Skeletal muscle satellite cell (primary cell): ENCODE data around the gene SPATA6L.
A peak's percentile ranks its signal among the peaks of the same experiment; 100 is the strongest.
"Not testable (repeated sequence)": the region's sequence is repeated elsewhere in the genome, so short reads cannot be mapped to it uniquely, and the experiment has no call there.

Experiments used
- H3K27me3 ChIP-seq: 2 replicates; pipeline ENCODE4 v1.7.0; 2013; ENCODE audit warnings: low read length; ENCODE audit not compliant: control insufficient read depth, insufficient read depth
- H3K36me3 ChIP-seq: 2 replicates; pipeline ENCODE4 v1.7.0; 2013; ENCODE audit warnings: mild to moderate bottlenecking, control low read depth, low read length; ENCODE audit not compliant: insufficient read depth
- H3K4me1 ChIP-seq: 2 replicates; pipeline ENCODE4 v1.7.0; 2013; ENCODE audit warnings: low read length; ENCODE audit not compliant: control insufficient read depth, insufficient read depth
- H3K4me2 ChIP-seq: 2 replicates; pipeline ENCODE4 v1.7.0; 2013; ENCODE audit warnings: mild to moderate bottlenecking, low read length
- H3K4me3 ChIP-seq: 2 replicates; pipeline ENCODE4 v1.7.0; 2013; ENCODE audit warnings: low read length
- H3K9ac ChIP-seq: 2 replicates; pipeline ENCODE4 v1.7.0; 2013; ENCODE audit warnings: mild to moderate bottlenecking, low read depth, low read length, moderate library complexity
- H3K9me3 ChIP-seq: replicated peaks from 2 replicates; pipeline ENCODE4 v1.7.0; 2013; ENCODE audit warnings: mild to moderate bottlenecking, control low read depth, low read length

Gene SPATA6L

DNA sequence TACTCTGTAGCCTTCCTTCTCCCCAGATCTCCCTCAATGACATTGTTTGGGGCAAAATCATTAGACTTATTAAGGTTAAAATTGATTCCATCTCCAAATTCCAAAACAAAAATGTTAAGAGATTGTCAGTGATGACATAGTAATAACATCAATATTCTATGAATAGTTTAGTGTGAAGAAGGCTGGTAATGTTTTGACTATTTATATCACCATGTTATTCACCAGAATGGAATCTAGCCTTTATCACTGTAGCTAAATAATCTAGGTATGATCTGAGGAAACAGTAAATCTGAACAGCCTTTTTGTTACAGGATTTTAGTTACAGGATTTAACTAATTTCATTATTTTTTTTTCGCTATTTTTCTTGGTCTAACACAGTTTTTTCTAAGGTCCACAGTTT is 5.1 kb downstream of the SPATA6L start:
- Histone ChIP-seq H3K9ac (peak overlapping the region; percentile 90), H3K4me2 (peak overlapping the region; percentile 86), H3K36me3 (no peaks in the 10 kb centered on the region), H3K9me3 (no peaks in the 10 kb centered on the region), H3K4me3 (no peak overlapping the region), H3K4me1 (peaks cover 32% of the 10 kb centered on the region), H3K27me3 (no peaks in the 10 kb centered on the region)

DNA sequence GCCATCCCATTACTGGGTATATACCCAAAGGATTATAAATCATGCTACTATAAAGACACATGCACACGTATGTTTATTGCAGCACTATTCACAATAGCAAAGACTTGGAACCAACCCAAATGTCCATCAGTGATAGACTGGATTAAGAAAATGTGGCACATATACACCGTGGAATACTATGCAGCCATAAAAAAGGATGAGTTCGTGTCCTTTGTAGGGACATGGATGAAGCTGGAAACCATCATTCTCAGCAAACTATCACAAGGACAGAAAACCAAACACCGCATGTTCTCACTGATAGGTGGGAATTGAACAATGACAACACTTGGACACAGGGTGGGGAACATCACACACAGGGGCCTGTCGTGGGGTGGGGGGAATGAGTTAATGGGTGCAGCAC is 5.6 kb downstream of the SPATA6L start:
- H3K4me2 ChIP-seq, H3K36me3 ChIP-seq, H3K27me3 ChIP-seq, H3K4me3 ChIP-seq, H3K9me3 ChIP-seq, H3K9ac ChIP-seq: not testable (repeated sequence)
- peaks cover 27% of the 10 kb centered on the region for H3K4me1 ChIP-seq

DNA sequence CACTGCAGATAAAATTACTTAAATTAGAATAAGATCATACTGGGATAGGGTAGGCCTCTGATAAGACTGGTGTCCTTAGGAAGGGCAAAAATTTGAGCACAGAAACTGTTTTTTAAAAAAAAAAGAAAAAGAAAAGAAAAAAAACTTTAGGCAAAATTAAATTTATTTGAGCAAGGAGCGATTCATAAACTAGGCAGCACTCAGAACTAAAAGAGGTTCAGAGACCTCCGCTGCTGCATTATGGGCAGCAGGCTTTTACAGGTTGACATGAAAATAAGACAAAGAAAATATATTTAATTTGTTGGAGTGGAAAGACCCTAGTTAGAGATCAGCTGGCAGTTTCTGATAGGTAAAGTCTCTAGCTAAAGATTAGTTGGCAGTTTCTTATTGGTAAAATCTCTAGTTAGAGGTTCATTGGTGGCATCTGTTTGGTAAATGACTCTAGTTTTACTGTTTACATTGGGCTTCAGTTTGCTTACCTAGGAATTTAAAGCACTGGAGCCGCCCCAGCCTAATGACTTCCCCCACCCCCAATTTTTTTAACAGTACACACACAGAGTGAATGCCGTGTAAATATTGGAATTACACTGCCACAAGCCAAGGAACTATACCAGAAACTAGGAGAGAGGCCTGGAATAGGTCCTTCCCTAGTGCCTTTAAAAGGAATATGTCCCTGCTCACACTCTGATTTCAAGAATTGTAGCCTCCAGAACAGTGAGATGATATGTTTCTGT is 8.7 kb downstream of the SPATA6L start:
- H3K27me3 ChIP-seq = no peaks in the 10 kb centered on the region
- no peak overlapping the region for H3K4me2 ChIP-seq
- no peaks in the 10 kb centered on the region for H3K9me3 ChIP-seq
- peaks cover 11% of the 10 kb centered on the region for H3K4me1 ChIP-seq
- H3K9ac ChIP-seq = no peak overlapping the region
- no peaks in the 10 kb centered on the region for H3K36me3 ChIP-seq
- H3K4me3 ChIP-seq = no peak overlapping the region

- no peak overlapping the region for H3K9ac ChIP-seq
- no peaks in the 10 kb centered on the region for H3K36me3 ChIP-seq
- H3K4me3 ChIP-seq = no peak overlapping the region
- H3K9me3 ChIP-seq = no peaks in the 10 kb centered on the region
- H3K27me3 ChIP-seq = no peaks in the 10 kb centered on the region
- H3K4me1 ChIP-seq = peaks cover 7% of the 10 kb centered on the region
- H3K4me2 ChIP-seq = no peak overlapping the region
Observed at GRCh38 chr9:4656621-4657020, 9.7 kb downstream of the SPATA6L start.

DNA sequence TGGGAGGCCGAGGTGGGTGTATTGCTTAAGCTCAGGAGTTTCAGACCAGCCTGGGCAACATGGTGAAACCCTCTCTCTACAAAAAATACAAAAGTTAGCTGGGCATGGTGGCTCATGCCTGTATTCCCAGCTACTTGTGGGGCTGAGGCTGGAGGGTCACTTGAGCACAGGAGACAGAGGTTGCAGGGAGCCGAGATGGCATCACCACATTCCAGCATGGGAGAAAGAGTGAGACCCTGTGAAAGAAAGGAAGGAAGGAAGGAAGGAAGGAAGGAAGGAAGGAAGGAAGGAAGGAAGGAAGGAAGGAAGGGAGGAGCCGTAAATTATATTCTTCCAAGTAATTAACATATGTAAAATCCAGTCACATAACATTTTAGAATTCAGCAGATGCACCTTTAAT is 10.1 kb downstream of the SPATA6L start:
- not testable (repeated sequence) for H3K36me3 ChIP-seq, H3K9me3 ChIP-seq, H3K27me3 ChIP-seq, H3K9ac ChIP-seq, H3K4me3 ChIP-seq, H3K4me2 ChIP-seq, H3K4me1 ChIP-seq

DNA sequence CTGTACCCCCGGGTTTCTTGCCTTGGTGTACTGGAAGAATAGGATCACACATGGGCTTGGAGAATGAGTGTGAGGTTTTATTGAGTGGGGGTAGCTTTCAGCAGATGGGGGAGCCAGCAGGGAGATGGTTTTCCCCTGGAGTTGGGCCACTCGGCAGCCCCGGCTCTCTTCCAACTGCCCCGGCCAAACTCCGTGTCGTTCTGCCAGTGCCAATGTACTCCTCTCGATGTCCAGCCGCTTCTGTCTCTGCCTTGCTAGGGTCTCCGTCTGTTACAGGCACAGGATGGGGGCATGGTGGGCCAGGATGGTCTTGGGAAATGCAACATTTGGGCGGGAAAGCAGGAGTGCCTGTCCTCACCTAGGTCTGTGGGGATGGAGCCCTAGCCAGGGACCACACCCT is 11.7 kb downstream of the SPATA6L start:
- Histone ChIP-seq H3K9ac (no peak overlapping the region), H3K27me3 (no peaks in the 10 kb centered on the region), H3K4me1 (no peaks in the 10 kb centered on the region), H3K9me3 (no peaks in the 10 kb centered on the region), H3K4me3 (no peak overlapping the region), H3K36me3 (no peaks in the 10 kb centered on the region), H3K4me2 (no peak overlapping the region)

DNA sequence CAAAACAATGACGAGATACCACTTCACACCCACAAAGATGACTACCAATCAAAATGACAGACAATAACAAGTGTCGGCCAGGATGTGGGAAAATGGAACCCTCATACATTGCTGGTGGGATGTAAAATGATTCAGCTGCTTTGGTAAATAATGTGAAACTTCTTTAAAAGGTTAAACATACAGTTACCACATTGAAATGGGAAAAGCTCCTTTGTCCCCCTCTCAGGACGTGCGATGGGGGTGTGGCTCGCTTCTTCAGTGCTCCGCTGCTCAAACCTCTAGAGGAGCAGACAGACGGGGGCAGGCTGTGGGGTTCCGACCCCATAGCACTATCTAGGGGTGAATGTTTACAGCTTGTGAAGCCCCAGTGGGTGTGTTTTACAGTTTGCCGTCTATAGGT is 12.2 kb downstream of the SPATA6L start:
- no peak overlapping the region for H3K9ac ChIP-seq
- H3K9me3 ChIP-seq = no peaks in the 10 kb centered on the region
- H3K4me3 ChIP-seq = no peak overlapping the region
- no peaks in the 10 kb centered on the region for H3K36me3 ChIP-seq
- no peak overlapping the region for H3K4me2 ChIP-seq
- H3K27me3 ChIP-seq = no peaks in the 10 kb centered on the region
- H3K4me1 ChIP-seq = no peaks in the 10 kb centered on the region

- H3K36me3 ChIP-seq = no peaks in the 10 kb centered on the region
- no peaks in the 10 kb centered on the region for H3K27me3 ChIP-seq
- no peak overlapping the region for H3K4me3 ChIP-seq
- H3K9ac ChIP-seq = no peak overlapping the region
- no peaks in the 10 kb centered on the region for H3K9me3 ChIP-seq
- no peak overlapping the region for H3K4me2 ChIP-seq
- H3K4me1 ChIP-seq = no peaks in the 10 kb centered on the region
Observed at GRCh38 chr9:4642351-4642750, 23.9 kb downstream of the SPATA6L start.

DNA sequence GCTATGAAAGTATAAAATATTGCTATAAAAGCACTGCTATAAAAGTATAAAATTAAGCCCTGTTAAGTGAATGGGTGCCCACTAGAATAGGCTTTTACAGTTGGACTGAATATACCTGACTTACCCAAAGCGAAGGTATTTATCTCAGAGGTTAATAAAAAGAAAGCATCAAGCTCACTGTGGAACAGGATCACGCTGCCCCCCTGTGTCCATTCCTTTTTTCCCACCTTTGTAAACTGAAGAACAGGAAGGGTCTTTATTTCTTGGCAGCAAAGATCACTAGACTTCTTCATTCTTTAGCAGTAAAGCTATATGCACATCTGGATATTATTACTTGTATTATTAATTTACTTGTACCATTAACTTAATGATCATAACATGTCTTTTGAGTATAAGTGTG is 26.3 kb downstream of the SPATA6L start:
- no peaks in the 10 kb centered on the region for H3K27me3 ChIP-seq
- no peaks in the 10 kb centered on the region for H3K4me1 ChIP-seq
- H3K9me3 ChIP-seq = no peaks in the 10 kb centered on the region
- H3K9ac ChIP-seq = no peak overlapping the region
- H3K4me2 ChIP-seq = no peak overlapping the region
- H3K36me3 ChIP-seq = no peaks in the 10 kb centered on the region
- H3K4me3 ChIP-seq = no peak overlapping the region

DNA sequence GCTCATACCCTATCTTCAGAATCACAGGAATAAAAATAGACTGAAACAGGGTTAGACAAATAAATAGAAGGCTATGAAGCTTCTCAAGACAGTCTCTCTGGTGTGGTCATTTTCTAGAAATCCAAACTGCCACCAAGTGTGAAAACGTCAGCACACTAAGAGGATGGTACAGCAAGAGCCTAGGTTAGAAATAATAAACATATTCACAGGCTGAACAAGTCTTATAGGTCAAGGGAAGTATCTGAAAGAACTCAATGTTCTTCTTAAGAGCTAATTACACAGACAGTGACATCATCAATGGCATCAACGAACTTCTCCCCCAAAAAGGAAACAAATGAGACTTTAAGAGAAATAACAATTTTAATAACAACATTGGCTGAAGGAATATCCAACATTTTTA is 26.9 kb downstream of the SPATA6L start:
- no peak overlapping the region for H3K9ac ChIP-seq
- no peaks in the 10 kb centered on the region for H3K27me3 ChIP-seq
- no peak overlapping the region for H3K4me2 ChIP-seq
- no peaks in the 10 kb centered on the region for H3K36me3 ChIP-seq
- no peaks in the 10 kb centered on the region for H3K4me1 ChIP-seq
- no peaks in the 10 kb centered on the region for H3K9me3 ChIP-seq
- H3K4me3 ChIP-seq = no peak overlapping the region

DNA sequence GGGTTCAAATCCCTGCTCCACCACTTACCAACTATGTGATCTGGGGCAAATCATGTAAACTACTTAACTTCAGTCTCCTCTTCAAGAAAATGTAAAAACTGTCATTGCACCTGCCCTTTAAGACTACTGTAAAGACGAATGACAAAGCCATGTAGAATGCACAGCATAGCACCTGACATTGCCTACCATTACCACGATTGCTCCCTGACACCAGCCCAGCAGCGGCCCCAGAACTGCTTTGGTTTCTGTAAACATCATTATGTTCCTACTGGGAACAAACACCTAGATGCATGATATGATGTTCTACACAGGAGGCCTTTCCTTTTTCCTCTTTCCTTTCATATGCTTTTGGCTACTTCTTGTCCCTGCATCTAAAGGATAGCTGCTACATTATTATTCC is 27.3 kb downstream of the SPATA6L start:
- Histone ChIP-seq H3K9ac (no peak overlapping the region), H3K9me3 (no peaks in the 10 kb centered on the region), H3K4me3 (no peak overlapping the region), H3K27me3 (no peaks in the 10 kb centered on the region), H3K36me3 (no peaks in the 10 kb centered on the region), H3K4me1 (no peaks in the 10 kb centered on the region), H3K4me2 (no peak overlapping the region)

GRCh38 chr9:4630836-4631235 is 35.4 kb downstream of the SPATA6L start:
- no peaks in the 10 kb centered on the region for H3K27me3 ChIP-seq
- H3K4me3 ChIP-seq = no peak overlapping the region
- H3K4me1 ChIP-seq = no peaks in the 10 kb centered on the region
- H3K36me3 ChIP-seq = no peaks in the 10 kb centered on the region
- no peak overlapping the region for H3K9ac ChIP-seq
- no peaks in the 10 kb centered on the region for H3K9me3 ChIP-seq
- H3K4me2 ChIP-seq = no peak overlapping the region
